ENCODE measurements around the gene ISCA2. TPM values are rescaled to one million over a fixed set of nuclear protein-coding genes. Genes with fewer than 3 reads are reported as not detected.

The ISCA2 gene
- total RNA-seq, 1 experiment from 2014 or later, result 37.5 TPM

GRCh38 chr14:74518221-74518620 is 24.7 kb downstream of the ISCA2 start:
- H3K27ac Mint-ChIP-seq, result no peak overlapping the region
- no peaks in the 10 kb centered on the region for H3K23me2 ChIP-seq (ENCODE audit: insufficient read length, low read depth, low read length, poor library complexity, severe bottlenecking)
- H3K23ac ChIP-seq (ENCODE audit: insufficient read length, low read depth, low read length), result no peak overlapping the region
- H2BK20ac ChIP-seq (ENCODE audit: low read depth, low read length, poor library complexity, severe bottlenecking), result no peak overlapping the region
- no peaks in the 10 kb centered on the region for H3K9me3 ChIP-seq (ENCODE audit: control insufficient read depth, low read depth, low read length)
- H3K4me1 Mint-ChIP-seq, result peaks cover 17 to 18% of the 10 kb centered on the region in 2 experiments
- no peaks in the 10 kb centered on the region for H3K4me1 ChIP-seq (ENCODE audit: insufficient read depth, low read length)
- H2BK12ac ChIP-seq (ENCODE audit: insufficient read length, low read depth, low read length), result no peak overlapping the region
- no peaks in the 10 kb centered on the region for H3K27me3 ChIP-seq (ENCODE audit: insufficient read depth, low read length)
- no peaks in the 10 kb centered on the region for H3K9me3 Mint-ChIP-seq
- no peaks in the 10 kb centered on the region for H3K79me2 ChIP-seq (ENCODE audit: insufficient read depth, low read length)
- H3K27me3 Mint-ChIP-seq (ENCODE audit: low read depth), result peaks cover 1% of the 10 kb centered on the region; the same call in 1 of the 2 replicates
- no peak overlapping the region for H3K9ac ChIP-seq (ENCODE audit: extremely low read depth, insufficient read length, low read length)
- H3T11ph ChIP-seq (ENCODE audit: low read length), result no peak overlapping the region
- TF ChIP-seq CTCF (conservative IDR thresholded peaks at IDR 0.05), result no peak
- H3K79me1 ChIP-seq (ENCODE audit: insufficient read depth, low read depth, low read length, poor library complexity, severe bottlenecking), result no peaks in the 10 kb centered on the region
- H4K91ac ChIP-seq (ENCODE audit: insufficient read length, low read depth, low read length), result no peak overlapping the region
- H3K56ac ChIP-seq (ENCODE audit: insufficient read length, low read depth, low read length), result no peak overlapping the region
- no CpG with 5 or more reads among the region's 6 CpGs for WGBS (ENCODE audit: extremely low coverage, insufficient read length, low lambda C conversion rate)
- H3K4me2 ChIP-seq (ENCODE audit: insufficient read depth, insufficient read length, low read length), result no peak overlapping the region
- H2BK5ac ChIP-seq (ENCODE audit: insufficient read length, low read length), result no peak overlapping the region
- no peaks in the 10 kb centered on the region for H4K20me1 ChIP-seq (ENCODE audit: control insufficient read depth, insufficient read depth, insufficient read length)
- H3K4me3 Mint-ChIP-seq, result no peak overlapping the region; a peak in 1 of 5 replicates
- H3K27ac ChIP-seq (ENCODE audit: insufficient read length, low read depth, low read length), result no peak overlapping the region
- H2AFZ ChIP-seq (ENCODE audit: low read length), result no peak overlapping the region
- no peak overlapping the region for H4K8ac ChIP-seq (replicated peaks; ENCODE audit: insufficient read length, low read depth, low read length)
- no peak overlapping the region for H4K5ac ChIP-seq (ENCODE audit: insufficient read length, low read depth, low read length)
- no peak overlapping the region for H3K4ac ChIP-seq (ENCODE audit: low read depth, low read length)
- H3K18ac ChIP-seq (ENCODE audit: insufficient read length, low read depth, low read length), result no peak overlapping the region
- no peak for DNase-seq
- no peak overlapping the region for H2BK15ac ChIP-seq (ENCODE audit: low read depth, low read length)
- H2AK5ac ChIP-seq (ENCODE audit: insufficient read length, low read length), result no peak overlapping the region
- no peak overlapping the region for H2BK120ac ChIP-seq (ENCODE audit: low read depth, low read length, poor library complexity, severe bottlenecking)
- H3K14ac ChIP-seq (ENCODE audit: insufficient read depth, low read length), result no peak overlapping the region
- H3K36me3 Mint-ChIP-seq (ENCODE audit: insufficient read depth in 1 of 3, low read depth in 3 of 3), result no peaks in the 10 kb centered on the region
